GM19395 (cell line): Measurements from ENCODE around the gene CDKN1B.

ENCODE experiments used
- ATAC-seq: cut with Tn5 transposase; IDR thresholded peaks from one replicate; pipeline ENCODE4 v1.9.1; 2021; ENCODE audit warnings: mild to moderate bottlenecking, moderate library complexity; ENCODE audit not compliant: unreplicated experiment

CDKN1B gene

DNA sequence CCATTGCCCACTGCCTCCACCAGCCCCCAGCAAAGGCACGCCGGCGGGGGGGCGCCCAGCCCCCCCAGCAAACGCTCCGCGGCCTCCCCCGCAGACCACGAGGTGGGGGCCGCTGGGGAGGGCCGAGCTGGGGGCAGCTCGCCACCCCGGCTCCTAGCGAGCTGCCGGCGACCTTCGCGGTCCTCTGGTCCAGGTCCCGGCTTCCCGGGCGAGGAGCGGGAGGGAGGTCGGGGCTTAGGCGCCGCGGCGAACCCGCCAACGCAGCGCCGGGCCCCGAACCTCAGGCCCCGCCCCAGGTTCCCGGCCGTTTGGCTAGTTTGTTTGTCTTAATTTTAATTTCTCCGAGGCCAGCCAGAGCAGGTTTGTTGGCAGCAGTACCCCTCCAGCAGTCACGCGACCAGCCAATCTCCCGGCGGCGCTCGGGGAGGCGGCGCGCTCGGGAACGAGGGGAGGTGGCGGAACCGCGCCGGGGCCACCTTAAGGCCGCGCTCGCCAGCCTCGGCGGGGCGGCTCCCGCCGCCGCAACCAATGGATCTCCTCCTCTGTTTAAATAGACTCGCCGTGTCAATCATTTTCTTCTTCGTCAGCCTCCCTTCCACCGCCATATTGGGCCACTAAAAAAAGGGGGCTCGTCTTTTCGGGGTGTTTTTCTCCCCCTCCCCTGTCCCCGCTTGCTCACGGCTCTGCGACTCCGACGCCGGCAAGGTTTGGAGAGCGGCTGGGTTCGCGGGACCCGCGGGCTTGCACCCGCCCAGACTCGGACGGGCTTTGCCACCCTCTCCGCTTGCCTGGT lies at the start of gene CDKN1B:
Gene CDKN1B, plus strand, starts transcription at position 576 of the 793 bp plus-strand sequence. CDS start 472 bp downstream, outside the sequence.
- ATAC-seq = peak; percentile 40

DNA sequence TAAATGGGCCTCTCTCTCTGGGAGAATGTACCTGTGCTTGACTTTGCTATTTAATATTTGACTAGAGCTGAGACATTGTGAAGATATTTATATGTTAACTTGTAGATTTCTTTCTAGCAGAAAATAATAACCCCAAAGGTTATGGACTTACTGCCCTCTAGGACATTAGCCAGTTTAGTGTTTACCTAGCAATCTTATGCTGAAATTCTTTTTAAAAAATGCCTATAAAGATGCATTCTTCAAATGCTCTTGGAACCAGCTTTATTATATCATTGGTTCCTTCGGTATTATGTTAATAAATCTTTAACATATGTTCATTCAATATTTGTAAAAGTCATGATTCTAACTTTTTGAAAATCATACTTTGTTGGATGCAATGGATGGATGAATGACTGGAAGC lies 49.2 kb upstream of the CDKN1B start:
- no peak for ATAC-seq

DNA sequence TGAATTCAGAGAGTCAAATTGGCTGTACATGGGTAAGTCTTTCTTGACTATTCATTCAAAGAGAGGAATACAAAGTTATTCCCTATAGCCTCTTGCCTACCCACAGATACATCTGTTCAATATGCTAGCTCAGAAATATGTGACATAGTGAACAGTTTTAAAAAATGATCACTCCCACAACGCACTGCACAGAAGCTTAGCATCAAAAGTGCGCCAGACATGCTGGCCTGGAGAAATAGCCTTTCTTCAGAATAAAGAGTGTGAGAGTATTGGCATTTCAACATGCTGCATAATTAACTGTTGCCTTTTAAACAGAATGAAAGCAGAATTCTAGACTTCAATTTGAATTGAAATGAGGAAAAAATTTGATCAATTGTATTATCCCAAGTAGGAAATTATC lies 48.1 kb upstream of the CDKN1B start:
- ATAC-seq = no peak

DNA sequence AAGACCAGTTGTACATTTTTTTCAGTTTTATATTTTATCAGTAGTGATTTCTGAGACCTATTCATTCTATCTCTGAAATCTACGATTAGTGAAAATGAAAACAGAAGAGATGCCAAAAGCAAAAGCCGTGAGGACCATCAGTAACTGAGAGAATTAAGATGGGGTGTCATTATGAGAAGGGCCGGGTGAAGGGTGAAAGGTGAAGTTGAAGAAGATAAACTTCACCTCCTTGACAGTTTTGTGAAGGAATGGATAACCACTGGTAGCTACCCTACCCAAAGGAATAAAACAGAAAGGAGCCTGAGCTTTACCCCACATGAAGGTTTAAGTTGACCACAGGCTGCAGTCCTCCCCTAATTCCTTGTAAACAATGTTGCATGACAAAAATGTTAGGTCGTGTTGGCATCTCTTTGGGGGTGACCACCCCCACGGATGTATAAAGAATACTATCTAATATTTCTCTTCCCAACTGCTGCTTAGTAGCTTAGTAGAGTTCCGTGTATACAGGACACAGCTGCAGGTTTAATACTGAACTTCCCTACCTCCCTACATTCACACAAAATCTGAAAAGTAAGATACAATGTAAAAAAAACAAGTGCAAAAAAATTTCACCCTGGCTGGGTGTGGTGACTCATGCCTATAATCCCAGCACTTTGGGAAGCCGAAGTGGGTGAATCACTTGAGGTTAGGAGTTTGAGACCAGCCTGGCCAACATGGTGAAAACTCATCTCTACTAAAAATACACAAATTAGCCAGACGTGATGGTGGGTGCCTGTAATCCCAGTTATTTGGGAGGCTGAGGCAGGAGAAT lies 45.1 kb upstream of the CDKN1B start:
- no peak for ATAC-seq

DNA sequence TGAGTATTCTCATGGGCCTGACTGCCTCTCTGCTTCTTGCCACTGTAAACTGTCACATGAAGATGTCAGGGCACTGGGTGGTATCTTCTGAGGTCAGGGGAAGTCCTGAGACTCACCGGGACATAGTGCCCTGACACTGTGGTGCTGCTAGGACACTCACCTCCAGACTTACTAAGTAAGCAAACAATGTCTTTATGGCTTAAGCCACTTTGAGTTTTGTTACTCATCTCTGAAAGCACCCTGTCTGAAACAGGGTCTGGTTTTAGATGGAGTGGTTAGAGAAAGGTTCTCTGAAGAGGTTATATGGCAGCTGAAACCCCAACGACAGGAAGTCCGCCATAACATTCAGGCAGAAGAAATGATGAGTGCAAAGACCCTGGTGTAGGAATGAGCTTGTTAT lies 43.9 kb upstream of the CDKN1B start:
- no peak for ATAC-seq

DNA sequence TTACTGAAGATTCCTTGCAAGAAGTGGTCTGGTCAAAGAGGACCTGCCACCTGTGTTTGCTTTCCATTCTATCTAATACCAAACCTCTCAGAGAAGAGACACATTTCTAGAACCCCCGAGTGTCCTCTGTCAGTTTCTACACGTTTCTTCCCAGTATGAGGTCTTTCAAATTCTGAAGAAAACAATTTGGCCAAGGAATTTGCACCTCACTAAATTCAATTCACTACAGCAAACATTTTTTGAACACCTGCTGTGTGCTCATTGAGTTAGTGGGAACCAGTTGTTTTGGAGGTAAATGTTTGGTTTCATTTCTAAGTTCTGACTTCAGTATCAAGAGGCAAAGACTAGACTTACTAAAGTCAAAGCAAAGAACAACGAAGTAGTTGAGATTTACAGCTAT lies 40.6 kb upstream of the CDKN1B start:
- ATAC-seq = no peak

DNA sequence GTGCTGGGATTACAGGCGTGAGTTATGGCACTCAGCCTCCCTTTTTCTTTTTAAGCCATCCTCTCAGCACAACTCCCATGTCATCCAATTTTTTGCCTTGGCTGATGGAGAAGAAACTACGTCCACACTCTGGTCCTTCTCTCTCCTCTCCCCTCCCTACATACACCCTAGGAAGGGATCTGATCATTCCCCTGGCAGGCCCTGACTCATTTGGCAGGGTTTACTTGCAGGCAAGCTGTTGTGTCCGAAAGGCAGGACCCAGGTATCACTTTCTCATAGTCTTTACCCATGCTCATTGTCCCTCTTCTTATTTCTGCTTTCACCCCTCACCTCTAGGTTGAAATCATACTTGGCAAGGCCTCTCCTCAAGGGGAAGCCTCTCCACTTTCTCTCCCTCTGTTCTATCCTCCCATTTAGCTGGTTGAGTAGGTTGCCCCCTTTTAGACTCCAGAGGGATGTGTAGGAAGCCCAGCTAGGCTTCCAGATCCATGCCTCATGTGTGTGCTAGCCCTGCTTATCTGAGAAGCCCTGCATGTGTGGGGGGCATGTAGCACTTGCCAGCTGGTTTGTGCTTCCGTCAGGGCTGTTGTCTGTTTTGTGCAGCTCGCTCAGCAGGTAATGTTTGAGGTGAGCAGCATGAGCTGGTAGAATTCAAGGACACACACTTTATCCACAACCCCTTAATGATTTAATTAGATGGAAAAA lies 36.0 kb upstream of the CDKN1B start:
- ATAC-seq = no peak

DNA sequence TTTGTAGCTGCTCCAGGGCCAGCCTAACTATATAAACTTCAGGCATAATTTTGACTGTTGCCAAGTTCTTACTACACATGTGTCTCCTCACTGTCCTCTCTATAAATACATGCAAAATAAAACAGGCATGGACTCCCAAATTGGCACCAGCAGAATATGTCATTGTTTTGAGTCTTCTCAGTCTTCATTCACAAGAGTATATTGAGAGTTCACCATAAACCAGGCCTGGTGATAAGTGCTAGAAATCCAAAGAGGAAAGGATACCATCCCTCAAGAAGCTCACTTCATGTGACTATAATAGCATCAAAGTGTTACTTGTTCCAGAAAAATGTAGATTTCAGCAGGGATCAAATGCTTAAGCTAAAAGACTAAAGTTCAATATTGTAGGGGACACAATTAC lies 34.9 kb upstream of the CDKN1B start:
- no peak for ATAC-seq

DNA sequence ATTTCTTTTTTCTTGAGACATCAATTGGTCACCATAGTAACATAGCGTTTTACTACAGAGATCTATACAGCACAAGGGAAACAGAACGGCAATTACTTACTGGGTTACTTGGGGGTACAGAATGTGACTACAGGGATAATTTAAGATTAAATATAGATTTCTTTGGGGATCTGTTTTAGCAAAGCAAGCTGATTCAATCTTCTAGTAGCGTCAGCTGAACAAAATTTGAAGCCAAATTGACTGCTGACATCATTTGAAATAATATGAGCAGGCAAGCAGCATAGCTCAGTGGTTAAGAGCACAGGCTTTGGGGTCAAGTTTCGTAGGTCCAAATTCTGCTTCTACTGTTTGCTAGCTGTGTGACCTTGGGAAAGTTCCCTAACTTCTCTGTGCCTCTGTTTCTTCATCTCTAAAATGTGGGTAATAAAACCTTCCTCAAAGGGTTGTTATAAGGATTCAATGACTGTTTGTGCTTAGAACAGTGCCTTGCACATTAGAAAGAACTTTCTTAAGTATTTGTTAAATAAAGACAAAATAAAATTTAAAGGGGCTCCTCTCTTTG lies 34.0 kb upstream of the CDKN1B start:
- no peak for ATAC-seq

DNA sequence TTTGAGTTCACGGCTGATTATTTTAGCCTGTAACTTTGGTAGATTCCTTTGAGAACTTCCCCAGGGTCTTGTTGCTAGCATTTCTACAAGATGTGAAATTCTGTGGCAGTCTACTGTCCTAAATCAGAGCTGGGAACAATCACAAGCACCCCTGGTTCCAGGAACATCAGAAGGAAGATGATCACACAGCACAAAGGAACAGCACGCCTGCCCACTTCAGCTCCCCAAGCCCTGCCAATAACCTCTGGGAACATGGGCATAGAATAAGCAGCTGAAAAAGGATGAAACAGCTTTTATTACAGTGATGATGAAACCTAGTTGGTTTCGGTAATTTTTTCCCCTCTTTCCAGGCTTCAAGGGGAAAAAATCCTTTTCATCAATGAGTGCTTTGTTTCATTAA lies 33.4 kb upstream of the CDKN1B start:
- ATAC-seq = no peak

DNA sequence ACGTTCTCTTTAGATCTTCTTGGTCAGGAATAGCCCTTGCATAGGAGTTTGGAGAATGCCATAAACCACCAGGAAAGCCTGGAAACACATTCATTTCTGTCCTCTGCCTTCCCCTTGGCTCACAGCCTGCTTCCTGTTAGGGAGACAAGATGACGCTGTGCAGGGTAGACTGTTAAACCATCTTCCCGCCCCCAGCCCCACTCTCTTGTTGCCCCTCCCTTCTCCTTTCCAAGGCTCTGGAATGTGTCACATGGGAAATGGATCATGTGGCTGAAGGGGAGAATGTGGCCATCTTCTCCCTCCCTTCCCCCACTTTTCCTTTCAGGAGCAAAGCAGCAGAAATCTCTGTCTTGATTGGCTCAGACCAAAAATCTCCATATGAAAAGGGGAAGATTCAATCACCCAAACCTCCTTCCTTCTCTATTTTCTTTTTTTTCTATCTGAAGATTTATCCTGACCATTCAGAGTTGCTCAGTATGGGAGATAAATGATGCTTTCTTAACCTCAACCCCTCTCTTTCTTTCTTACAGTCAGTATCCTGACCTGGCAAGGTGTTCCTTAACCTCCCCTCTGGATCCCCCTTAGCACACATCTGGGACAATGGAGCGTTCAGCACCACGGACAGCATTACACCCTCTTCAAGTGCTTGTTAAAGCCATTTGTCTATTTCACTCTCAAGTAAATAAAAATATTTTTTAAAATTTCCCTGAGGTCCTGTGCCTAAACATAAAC lies 32.6 kb upstream of the CDKN1B start:
- ATAC-seq = no peak

DNA sequence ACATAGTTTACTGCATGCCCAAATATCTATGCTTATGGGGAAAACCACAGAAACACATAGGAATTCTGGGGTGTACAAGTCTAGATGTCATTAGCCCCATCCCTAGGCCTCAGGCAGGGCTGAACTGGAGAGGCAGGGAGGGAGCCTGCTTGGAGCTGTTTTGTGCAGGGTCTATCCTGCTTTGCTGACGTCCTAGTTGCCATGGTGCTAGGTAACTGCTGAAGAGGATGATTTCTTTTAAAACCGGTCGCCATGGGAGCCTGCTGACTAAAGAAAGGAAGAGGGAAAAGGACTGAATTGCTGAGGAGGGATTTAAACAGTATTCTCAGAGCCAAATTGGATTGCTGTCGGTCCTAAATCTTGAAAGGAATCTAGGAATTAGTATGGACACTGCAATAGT lies 31.9 kb upstream of the CDKN1B start:
- no peak for ATAC-seq

DNA sequence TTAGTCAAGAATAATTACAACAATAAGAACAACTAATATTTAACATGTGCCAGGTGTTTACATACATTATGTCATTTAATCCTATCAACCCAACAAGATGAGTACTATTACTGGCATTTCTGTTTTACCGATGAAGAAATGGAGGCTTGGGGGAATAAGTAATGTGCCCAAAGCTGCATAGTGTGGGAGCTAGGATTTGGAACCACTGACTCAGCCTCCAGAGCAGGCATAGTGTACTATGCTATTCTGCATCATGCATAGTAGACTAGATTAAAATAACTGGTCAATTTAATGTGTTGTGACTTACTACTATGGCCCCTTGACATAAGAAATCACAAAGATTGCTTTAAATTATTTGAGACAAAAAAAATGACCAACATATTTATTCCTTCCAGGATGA lies 30.7 kb upstream of the CDKN1B start:
- ATAC-seq = no peak

DNA sequence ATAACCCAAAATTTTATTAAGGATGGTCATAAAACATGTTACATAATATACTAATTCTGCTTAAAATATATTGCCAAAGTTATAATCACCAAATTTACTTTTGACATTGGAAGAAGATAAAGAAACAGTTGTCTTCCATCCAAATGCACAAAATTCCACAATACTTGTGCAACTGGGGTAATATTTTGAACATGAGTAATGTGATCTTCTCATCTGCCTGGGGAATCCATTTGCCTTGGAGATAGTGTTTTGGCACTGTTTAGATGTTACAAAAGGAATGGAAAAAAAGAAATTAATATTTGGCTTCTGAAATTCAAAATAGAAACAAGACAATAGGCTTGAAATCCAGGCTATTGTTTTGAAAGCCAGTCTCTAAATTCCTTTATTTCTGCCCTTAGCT lies 30.2 kb upstream of the CDKN1B start:
- no peak for ATAC-seq

DNA sequence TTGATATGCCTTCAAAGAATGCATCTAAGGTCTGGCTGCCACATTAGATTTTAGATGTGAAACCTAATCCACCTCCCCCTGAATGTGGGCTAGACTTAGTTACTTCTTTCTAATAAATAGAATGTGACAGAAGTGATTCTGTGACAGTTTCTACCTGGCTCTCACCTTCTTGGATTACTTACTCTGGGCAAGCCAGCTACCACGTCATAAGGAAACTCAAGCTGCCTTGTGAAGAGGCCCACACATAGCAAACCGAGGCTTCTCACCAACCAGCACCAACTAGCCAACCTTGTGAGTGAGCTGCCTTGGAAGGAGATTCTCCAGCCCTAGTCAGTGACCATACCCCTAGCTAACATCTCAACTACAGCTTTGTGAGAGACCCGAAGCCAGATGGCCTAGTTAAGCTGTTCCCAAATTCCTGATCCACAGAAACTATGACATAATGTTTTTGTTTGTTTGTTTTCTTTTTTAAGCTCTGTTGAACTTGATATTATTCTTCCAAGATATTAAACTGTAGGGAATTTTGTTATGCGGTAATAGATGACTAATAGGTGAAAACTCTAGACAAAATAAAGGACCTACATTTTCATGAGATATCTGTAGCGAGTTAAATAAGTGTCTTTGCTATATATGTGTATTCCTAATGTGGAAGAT lies 27.4 kb upstream of the CDKN1B start:
- no peak for ATAC-seq

DNA sequence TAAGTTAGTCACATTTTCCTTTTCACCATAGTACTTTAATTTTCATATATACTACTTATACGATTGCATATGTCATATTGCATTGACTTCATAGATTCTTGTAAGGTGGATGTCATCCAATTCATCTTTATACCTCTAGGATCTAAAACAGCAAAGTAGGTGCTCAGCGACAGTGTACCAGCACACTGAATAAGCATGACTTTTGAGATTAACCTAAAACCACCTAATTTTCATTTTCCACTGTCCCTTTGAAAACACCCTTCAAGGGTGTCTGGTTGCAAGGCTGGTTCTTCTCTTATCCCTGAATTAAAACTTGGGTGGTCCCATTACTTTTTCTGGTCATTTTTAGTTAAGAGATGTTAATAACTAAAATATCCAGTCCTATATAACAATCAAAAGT lies 25.6 kb upstream of the CDKN1B start:
- no peak for ATAC-seq

DNA sequence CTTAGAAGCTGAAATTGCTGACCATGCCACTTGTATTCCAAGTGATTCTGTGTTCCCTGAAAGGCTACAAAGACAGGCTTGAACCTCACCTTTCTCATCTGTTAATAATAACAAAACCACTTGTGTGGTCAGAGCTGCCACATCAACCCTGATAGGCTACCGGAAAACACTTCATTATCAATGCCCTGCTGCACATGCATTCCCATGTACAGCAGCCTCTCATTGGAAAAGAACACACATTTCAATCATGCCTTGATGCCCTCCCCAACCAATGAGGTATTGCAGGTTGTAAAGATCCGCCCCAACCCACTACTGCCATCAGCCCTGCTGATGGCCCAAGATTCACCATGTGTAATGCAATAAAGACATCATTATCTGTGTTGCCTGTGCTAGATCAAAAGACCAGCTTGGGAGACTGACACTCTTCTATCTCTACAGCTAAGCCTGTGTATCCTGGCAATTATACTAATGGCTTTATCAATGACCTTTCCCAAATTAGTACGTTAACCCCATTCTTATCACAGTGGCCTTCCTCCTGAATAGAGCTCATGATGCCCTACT lies 24.0 kb upstream of the CDKN1B start:
- ATAC-seq = no peak

DNA sequence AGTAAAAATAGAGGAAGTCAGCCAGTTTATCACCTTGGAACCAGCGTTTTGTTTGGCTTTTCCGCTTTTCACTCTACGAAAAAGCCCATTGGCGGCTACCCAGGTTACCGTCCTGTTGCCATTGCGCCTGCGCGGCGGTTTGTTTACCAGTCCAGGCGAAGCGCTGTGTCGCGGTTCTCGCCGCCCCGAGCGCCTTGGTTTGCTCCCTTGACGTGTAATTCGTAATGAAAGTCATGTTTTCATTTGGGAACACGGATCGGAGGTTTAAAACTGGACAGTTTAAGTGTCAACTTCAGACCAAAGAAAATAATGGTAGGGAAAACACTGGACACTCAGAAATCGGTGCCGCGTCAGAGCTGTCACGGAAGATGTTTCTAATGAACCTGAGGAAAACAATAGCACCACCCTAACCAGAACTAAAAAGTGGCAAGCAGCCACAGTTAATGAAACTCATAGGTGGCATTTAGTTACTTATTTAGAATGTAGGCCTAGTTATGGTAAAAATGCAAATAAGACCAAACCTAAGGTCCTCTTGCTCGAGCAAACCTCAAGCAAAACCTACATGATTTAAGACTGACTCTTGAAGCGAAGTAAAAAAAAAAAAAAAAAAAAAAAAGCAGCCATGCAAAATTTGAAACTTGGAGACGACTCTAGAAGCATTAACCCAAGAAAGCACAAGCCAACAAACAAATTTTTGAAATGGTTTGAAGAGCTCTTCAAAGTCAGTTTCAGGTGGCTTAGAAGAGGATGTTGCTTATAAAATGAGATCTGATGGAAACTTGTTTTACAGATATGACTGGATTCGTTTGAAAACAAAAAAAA lies 20.4 kb upstream of the CDKN1B start:
- ATAC-seq = peak; percentile 71

DNA sequence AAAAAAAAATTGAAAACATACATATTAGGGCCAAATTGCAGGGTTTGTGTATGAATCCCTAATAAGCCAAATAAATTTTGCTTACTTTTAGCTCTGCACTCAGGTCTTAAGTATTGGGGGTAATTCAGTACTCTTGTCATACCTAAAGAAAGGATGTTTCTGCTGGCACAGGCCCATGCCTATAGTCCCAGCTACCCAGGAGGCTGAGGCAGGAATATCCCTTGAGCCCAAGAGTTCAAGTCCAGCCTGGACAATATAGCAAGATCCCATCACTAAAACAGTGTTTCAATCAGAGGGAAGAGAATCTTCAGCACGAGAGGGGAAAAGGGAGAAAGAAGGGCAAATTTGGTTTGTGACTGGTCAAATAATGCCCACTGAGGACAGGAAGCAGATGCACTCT lies 17.8 kb upstream of the CDKN1B start:
- ATAC-seq = no peak
